ENCODE measurements around the gene NPAS3.

Gene NPAS3

GRCh38 chr14:33700052-33700451, 761.4 kb downstream of the NPAS3 start:
- Histone ChIP-seq H4K20me1 (ENCODE audit: insufficient read depth, low read length) (no peaks in the 10 kb centered on the region), H3K9me2 (replicated peaks; ENCODE audit: insufficient read depth, low read length) (no peaks in the 10 kb centered on the region), H3K79me2 (ENCODE audit: low read length) (no peaks in the 10 kb centered on the region), H3K9ac (ENCODE audit: low read length) (no peak overlapping the region), H3K9me3 (replicated peaks; ENCODE audit: insufficient read depth, low read length) (no peaks in the 10 kb centered on the region), H3K27ac (ENCODE audit: low read length) (no peak overlapping the region), H3F3A (ENCODE audit: insufficient read depth, low read length) (no peaks in the 10 kb centered on the region), H3K36me3 (replicated peaks; ENCODE audit: insufficient read depth, low read length) (no peaks in the 10 kb centered on the region), H2AFZ (ENCODE audit: low read length) (no peak overlapping the region), H3K4me3 (ENCODE audit: low read length) (no peak overlapping the region), H3K27me3 (replicated peaks; ENCODE audit: insufficient read depth, low read length) (no peaks in the 10 kb centered on the region), H3K4me2 (ENCODE audit: low read depth, low read length) (no peak overlapping the region), H3K4me1 (ENCODE audit: low read length) (no peaks in the 10 kb centered on the region)
- DNase-seq: no peak
- TF ChIP-seq CTCF (IDR thresholded peaks at IDR 0.05; ENCODE audit: low read length): no peak
- TF ChIP-seq EZH2 (optimal IDR thresholded peaks at IDR 0.05; ENCODE audit: low read depth, low read length): no peak
- no peak for TF ChIP-seq EZH2phosphoT487 (IDR thresholded peaks at IDR 0.05; ENCODE audit: low read length)

GRCh38 chr14:33702293-33702692, 763.6 kb downstream of the NPAS3 start:
- Histone ChIP-seq H3K27ac (ENCODE audit: low read length) (no peak overlapping the region), H3K9ac (ENCODE audit: low read length) (no peak overlapping the region), H3K27me3 (replicated peaks; ENCODE audit: insufficient read depth, low read length) (no peaks in the 10 kb centered on the region), H3K79me2 (ENCODE audit: low read length) (no peaks in the 10 kb centered on the region), H3K36me3 (replicated peaks; ENCODE audit: insufficient read depth, low read length) (no peaks in the 10 kb centered on the region), H3K4me3 (ENCODE audit: low read length) (no peak overlapping the region), H3K4me2 (ENCODE audit: low read depth, low read length) (no peak overlapping the region), H2AFZ (ENCODE audit: low read length) (no peak overlapping the region), H3K4me1 (ENCODE audit: low read length) (no peaks in the 10 kb centered on the region), H4K20me1 (ENCODE audit: insufficient read depth, low read length) (no peaks in the 10 kb centered on the region), H3K9me2 (replicated peaks; ENCODE audit: insufficient read depth, low read length) (no peaks in the 10 kb centered on the region), H3F3A (ENCODE audit: insufficient read depth, low read length) (no peaks in the 10 kb centered on the region), H3K9me3 (replicated peaks; ENCODE audit: insufficient read depth, low read length) (no peaks in the 10 kb centered on the region)
- no peak for DNase-seq
- TF ChIP-seq EZH2phosphoT487 (IDR thresholded peaks at IDR 0.05; ENCODE audit: low read length) (no peak), EZH2 (optimal IDR thresholded peaks at IDR 0.05; ENCODE audit: low read depth, low read length) (no peak), CTCF (IDR thresholded peaks at IDR 0.05; ENCODE audit: low read length) (no peak)

GRCh38 chr14:33704481-33704880, 765.8 kb downstream of the NPAS3 start:
- no peaks in the 10 kb centered on the region for H4K20me1 ChIP-seq (ENCODE audit: insufficient read depth, low read length)
- H3K36me3 ChIP-seq (replicated peaks; ENCODE audit: insufficient read depth, low read length): no peaks in the 10 kb centered on the region
- no peaks in the 10 kb centered on the region for H3K9me2 ChIP-seq (replicated peaks; ENCODE audit: insufficient read depth, low read length)
- no peak for DNase-seq
- H3K79me2 ChIP-seq (ENCODE audit: low read length): no peaks in the 10 kb centered on the region
- no peaks in the 10 kb centered on the region for H3K27me3 ChIP-seq (replicated peaks; ENCODE audit: insufficient read depth, low read length)
- no peak overlapping the region for H3K4me3 ChIP-seq (ENCODE audit: low read length)
- no peak overlapping the region for H3K4me2 ChIP-seq (ENCODE audit: low read depth, low read length)
- no peak overlapping the region for H3K27ac ChIP-seq (ENCODE audit: low read length)
- TF ChIP-seq EZH2 (optimal IDR thresholded peaks at IDR 0.05; ENCODE audit: low read depth, low read length) (no peak), CTCF (IDR thresholded peaks at IDR 0.05; ENCODE audit: low read length) (no peak), EZH2phosphoT487 (IDR thresholded peaks at IDR 0.05; ENCODE audit: low read length) (no peak)
- H2AFZ ChIP-seq (ENCODE audit: low read length): no peak overlapping the region
- H3K9ac ChIP-seq (ENCODE audit: low read length): no peak overlapping the region
- H3K9me3 ChIP-seq (replicated peaks; ENCODE audit: insufficient read depth, low read length): no peaks in the 10 kb centered on the region
- H3F3A ChIP-seq (ENCODE audit: insufficient read depth, low read length): no peaks in the 10 kb centered on the region
- no peaks in the 10 kb centered on the region for H3K4me1 ChIP-seq (ENCODE audit: low read length)
